ENCODE data around the gene LARGE1.

GRCh38 chr22:33728847-33729246 is 191.4 kb downstream of the LARGE1 start:
- TF ChIP-seq MAX (IDR thresholded peaks at IDR 0.05; ENCODE audit: low read depth, low read length), result no peak
- no peak for TF ChIP-seq POLR2A (IDR thresholded peaks at IDR 0.05; ENCODE audit: extremely low read depth, insufficient read length)
- TF ChIP-seq CTCF (IDR thresholded peaks at IDR 0.05; ENCODE audit: low read depth, low read length), result no peak

Measured in NB4 (cell line).